GM18517 (cell line): ENCODE measurements around the gene RNF152.

Source experiments
- ATAC-seq: cut with Tn5 transposase; IDR thresholded peaks from one replicate; pipeline ENCODE4 v1.9.1; 2021; ENCODE audit warnings: mild to moderate bottlenecking, moderate library complexity; ENCODE audit not compliant: unreplicated experiment

Gene RNF152

DNA sequence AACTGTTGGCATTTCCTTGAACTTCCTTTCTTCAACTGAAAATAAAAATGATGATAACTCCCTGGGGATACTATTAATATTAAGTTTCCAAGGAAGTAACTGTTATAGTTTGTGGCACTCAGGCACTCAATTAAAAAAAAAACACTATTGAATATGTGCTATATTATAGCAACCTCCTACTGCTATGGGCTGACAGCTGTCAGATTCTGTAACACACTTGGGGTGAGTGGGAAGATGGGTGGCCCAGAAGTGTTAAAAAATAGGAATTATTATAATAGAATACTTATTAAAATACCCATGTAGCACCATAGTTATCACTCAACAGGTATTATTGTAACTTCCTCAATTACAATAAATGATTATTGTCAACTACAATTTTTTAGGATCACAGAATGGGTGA is 130.9 kb downstream of the RNF152 start:
- no peak for ATAC-seq
